ENCODE data around the gene GSN.
A peak's percentile ranks its signal among the peaks of the same experiment; 100 is the strongest.

Gene GSN

DNA sequence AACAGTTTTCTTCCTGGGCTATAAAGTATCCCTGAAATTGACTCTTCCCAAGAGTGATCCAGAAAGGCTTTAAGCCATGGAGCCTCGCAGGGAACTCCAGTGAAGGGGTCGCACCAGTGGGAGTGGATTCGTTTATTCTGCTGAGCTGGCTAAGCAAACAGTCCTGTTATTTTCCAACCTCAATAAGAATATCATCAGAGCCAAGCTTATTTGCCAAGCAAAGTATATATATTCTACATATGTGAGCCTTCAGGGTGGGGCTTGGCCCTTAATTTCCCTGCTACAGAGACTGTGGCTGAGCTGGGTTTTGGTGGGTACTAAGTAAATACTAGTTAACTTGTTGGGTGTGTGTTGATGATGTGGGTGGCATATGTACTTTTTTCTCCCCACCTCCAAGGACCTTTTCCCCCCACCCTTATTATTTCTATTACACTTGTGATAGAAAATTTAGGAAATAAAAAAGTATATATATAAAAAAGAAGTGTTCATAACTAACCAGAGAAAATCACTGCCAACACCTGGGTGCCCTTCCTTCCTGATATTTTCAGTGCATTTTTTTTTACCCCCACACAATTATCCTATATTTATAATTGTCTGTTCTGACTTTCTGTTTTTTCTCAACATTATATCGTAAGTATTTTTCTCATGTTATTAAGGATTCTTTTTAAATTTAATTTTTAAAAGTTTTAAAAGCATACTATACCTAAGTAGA, 5.3 kb downstream of the GSN start:
- DNase-seq: no peak

DNA sequence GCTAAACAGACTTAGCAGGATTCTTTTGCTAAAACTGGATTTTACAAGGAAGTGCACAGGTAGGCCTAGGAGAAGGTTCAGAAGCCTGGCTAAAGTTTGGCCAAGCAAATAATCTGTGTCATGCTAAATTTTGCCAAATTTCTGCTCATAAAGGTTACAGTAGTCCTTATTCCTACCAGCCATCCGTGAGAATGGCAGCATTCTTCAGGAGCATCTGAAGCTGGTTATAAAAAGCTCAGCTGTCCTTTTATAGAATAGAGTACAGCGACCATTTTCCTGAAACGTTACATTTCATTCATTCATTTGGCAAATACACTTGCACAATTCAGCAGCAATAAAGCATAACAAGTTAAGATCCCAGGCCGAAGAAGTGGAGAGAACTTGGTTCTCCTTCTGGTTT, 6.9 kb downstream of the GSN start:
- DNase-seq: no peak

DNA sequence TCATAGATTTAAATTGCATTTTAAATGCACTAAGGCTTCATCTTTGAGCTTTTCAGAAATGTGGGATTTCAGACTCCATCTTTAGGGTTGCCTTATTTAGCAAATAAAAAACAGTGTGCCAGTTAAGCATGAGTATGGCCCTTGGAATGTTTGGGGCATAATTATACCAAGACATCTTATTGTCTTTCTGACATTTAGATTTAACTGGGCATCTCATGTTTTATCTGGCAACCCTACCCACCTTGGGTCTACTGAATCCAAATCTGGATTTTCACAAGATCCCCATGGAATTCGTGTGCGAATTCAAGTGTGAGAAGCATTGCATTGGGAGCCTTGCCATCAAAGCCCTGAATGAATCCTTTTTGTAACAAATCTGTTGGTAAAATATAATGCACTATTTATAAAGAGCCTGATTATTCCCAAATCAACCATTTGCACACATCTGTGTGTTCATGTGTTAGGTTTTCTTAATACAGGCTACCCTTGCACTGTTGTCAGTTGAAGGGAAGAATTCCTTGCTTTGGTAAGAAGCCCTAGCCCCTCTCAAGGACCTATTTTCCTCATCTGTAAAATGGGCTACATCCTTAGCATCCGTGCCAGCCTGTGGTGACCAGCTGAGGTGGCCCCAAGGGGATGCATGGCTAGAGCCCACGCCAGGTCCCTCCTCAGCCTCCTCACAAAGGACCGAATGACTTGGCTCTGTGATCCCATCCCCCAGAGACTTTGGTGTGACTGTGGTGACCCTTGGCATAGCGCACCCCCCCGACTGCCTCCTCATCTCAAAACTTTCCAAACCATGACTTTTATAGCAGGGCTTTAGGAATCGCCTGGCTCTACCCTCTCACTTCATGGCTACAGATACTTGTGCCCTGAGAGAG, 8.1 kb downstream of the GSN start:
- DNase-seq: no peak

DNA sequence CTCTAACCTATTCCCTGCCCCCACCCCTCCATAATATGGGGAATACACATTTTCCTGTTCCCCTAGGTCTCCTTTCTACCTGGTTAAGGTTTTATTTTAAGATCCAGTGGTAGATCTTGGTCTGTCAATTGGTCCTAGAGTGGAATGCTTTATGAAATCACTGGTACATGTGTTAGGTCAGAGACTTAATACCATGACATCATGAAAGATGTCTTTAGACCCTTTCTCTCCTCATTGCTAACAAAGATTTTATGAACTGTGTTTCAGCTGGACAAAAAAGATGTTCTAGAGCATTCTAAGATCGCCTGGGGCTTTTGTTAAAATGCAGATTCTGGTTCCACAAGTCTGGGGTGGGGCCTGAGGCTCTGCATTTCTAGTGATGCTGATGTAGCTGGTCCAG, 9.1 kb downstream of the GSN start:
- DNase-seq: no peak

DNA sequence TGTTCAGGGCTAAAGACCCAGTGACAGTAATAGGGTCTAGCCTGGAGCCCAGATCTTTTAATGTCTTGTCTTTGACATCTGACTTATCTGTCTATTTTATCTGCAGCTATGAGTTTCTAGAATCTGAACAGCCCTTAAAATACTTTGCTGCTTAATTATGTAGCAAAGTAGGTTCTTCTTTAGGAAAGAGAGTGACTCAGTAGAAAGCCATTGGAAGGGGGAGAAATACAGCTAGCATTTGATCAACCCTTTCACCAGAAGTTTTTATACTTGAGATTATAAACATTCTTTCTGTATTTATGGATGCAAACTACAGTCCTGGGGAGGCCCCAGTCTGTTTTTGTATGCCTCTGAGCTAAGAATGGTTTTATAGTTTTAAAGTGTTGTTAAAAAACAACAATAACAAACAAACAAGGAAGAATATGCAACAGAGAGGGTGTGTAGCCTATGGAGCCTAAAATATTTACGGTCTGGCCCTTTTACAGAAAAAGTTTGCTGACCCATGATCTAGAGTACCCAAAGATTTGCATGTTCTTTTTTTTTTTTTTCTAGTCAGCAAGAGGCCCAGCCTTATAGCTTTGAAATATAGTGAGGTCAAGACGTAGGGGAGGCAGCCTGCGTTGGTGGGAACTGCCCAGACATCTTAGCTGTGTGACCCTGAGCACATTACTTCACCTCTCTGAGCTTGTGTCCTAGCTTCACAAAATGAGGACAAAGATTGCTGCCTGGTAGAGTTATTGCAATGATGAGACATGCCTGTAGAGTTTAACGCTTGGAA, 9.7 kb downstream of the GSN start:
- DNase-seq: peak; percentile 84

DNA sequence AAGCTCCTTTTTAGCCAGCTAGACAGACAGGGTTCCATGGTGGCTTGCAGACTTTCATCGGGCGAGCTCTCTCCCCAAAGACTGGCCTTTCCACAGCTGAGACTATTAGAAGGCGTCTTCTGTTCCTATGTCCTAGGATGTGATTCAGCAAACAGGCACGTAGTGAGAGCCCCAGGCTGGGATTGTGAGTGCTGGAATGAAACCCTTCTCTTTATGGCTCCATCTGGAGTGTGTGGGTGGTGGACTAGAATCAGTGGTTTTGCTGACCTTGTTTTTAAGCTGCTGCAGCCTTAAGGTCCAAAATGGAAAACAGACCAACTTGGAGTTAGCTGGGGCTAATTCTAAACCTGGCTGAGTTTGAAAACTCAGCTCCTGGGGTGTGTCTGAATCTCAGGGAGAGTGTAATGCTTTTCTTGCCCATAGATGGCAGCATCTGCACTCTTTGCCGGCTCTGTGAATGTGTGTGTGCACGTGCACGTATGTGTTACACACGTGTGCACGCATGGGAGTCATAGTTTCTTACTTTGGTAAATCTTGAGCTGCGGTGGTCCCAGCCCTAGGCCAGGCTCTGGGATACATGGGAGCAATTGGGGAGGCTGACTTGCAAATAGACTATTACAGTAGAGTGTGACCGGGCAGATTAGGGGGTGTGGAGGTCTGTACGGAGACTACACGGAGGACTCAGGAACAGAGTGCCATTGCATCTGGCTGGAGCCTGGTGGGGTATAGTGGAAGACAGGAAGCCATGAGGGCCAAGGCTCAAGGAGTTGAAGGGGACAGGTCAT, 10.7 kb downstream of the GSN start:
- DNase-seq: peak; percentile 99

DNA sequence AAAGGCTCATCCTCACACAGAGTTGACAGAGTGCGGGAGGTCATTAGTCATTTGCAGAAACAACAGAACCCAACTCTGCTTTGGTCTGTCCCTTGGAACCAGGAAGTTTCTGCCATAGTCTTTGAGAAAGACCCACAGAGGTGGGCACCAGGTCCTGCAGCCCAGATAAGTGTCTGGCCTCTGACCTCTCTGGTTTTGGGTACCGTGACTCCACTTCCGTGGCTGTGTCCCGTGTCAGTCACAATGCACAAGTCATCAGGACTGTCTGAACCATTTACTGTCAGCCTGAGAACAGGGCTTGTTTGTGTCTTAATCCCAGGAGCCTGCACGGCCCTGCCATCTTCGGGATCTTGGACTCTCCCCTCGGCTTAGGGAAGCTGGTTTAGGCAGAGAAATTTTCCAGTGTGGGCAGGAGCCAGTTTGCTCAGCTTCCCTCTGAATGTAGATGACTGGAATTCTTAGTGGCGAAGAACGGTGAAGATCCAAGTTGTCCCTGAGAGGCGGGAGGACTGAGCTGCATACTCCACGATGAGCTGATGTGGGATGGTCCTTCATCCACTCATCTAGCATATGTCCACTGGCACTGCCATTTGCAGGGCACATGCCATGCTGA, 11.9 kb downstream of the GSN start:
- no peak for DNase-seq

DNA sequence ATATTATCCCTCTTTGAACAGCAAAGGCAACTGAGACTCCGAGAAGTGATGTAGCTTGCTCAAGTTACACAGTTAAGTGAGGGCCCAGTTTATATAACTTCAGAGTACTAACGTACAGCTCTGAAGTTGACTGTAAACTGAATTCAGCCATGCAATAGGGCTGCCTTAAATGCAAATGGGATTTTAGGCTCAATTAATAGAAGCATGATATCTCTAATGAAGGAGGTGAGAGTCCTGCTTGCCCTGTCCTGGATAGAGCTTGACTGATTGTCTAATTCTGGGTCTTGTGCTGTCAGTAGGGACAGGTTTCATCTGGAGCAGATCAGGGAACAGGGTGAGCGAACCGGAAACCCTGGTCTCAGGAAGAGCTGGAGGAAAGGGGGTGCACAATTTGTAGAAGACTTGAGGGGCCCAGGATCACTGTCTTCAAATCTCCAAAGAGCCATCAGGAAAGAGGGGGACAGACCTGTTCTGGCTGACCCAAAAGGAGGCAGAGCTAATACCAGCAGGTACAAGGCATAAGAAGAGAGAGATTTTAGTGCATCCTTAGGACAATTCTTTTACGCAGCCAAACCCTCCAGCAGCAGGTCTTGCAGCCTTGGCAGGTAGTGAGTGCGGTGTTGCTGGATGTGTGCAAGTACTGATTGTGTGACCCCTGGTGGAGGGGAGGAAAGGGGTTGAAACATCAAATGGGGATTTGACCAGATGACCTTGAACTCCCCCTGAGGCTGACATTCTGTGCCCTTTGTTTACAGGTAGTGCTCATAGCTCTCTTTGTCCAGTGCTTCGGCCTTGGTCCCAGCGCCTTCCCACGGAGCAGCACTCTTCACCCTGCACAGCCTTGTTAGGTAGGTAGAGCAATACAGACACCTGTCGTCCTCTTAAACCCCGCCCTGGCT, 13.0 kb downstream of the GSN start:
- no peak for DNase-seq

DNA sequence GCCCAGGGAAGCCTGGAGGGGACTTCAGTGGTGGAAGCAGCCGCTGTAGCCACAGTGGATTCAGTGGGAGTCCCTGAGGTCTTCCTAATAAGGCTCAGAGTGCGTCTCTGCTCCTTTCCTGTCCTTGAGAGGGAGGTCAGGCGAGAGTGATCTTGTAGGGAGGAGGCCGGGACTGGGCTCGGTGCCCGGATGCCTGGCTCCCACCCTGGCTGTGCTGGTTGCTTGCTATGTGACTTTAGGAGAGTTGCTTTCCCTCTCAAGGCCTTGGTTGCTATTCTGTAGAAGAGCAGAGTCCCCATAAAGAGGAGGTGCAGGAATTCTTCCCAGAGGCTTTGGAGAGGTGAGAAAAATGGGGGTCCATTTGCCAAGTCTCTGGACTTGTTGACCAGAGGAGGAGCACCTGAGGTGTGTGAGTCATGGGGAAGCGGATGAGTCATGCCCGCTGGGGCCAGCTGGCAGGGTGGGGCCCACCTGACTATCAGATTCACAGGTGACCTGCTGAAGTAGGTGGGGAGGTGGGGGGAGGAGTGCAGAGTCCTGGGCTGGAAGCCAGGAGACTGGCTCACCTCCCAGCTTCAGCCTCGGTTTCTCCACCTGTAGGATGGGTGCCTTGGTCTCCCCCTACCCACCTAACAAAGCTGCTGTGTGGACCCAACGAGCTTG, 13.8 kb downstream of the GSN start:
- DNase-seq: peak; percentile 56

DNA sequence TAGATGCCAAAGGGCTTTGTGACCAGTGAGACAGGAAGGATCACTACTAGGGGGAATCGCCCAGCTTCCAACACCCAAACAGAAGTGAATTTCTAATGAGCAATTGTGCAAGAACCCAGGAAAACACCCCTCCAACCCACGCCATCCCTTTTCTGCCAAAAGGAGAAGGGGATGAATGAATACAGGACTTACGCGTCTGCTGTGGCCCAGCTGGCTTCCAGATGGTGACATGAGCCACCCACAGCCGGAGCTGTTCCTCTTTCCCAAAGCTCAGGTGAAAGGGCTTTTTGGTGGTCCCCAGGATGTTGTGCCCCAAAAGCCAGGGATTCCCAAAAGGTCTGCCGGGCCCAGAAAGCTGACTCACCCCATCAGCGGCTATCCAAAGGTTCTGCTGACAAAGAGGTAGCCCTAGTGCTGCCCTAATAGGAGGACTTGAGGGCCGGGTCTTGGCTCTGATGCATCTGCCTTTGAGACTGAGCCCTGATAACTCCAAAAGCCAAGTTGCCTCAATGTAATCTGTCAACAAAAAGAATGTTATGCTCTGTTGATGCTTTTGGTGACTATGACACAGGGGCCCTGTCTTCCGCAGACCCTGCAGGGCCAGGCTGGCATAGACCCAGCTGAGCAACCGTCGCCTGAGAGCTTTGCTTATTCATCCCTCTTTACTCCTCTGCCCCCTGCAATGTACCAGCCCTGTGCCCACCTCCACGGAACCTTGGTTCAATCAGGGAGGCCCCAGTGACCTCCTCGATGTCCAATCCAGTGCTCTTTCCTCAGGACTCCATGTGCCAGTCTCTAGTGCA, 14.5 kb downstream of the GSN start:
- peak; percentile 61 for DNase-seq

DNA sequence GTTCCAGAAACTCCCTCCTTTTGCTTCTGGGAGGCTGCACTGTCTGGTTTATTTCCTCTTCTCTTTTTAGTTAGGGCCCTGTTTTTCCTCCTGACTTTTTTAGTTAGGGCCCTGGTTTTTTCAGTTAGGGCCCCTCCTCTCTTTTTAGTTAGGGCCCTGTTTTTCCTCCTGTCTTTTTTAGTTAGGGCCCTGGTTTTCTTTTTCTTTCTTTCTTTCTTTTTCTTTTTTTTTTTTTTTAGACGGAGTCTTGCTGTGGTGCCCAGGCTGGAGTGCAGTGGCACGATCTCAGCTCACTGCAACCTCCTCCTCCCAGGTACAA, 15.1 kb downstream of the GSN start:
- no peak for DNase-seq

DNA sequence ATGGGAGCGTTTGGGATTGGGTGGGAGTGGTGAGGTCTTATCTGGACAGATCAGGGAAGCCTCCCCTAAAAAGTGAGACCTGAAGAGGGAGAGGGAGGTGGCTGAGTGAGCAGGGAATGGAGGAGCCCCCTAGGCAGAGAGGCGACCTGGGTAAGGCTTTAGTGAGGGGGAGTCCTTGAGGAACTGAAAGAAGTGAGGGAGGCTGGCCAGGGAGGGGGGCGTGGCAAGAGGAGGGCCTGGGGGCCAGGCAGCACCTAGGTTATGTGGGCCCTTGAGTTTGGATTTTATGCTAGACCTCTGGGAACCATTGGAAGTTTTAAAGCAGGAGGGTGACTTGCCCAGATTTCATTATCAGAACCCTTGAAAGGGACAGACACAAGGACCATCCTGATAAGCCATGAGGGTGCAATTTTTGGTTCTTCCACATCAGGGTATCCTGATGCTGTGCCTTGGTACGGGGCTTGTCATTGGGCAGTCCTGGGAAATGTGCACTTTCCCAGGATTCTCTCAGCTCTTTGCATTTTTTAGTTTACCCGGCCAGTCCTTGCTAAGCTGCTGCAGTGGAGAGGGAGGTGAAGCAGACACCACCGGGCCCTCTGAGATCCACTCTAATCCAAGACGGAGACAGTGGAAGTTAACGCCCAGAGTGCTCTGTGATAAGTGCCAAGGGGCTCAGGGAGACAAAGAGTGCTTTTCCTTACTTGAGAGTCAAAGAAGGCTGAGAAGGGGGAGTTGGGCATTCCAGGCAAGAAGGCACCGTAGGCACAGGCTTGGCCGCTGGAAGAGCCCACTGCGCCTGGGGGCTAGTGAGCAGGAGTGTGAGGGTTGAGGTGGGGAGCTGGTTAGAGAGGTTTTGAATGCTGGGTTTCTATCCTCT, 16.1 kb downstream of the GSN start:
- no peak for DNase-seq

DNA sequence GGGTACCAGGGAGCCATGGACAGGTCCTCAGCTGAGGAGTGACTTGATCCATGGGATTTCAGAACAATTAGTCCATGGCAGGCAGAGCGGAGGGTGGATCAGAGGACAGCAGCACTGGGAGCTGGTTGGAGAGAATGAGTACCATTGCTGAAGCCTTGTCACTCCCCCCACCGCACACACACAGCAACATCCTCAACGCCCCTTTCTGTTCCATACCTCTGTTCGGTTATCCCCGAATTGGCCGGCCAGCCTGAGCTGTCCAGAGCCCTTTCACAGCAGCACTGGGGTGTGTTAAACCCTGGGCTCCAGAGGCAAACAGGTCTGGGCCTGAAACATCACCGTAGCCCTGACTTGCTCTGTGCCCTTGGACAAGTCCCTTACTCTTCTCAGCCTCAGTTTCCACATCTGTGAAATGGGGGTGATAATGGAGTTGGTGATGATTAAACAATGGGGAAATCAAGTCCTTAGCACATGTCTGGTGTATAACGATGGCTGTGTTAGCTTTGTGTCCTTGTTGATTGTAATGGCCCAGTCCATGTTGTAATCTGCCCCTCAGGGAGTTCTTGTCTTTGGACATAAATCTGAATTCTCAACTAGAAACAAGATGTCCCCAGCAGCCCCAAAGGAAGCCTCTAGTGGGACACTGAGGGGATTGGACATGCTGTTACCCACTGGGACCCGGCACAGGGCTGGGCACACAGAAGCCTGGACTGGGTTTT, 16.9 kb downstream of the GSN start:
- no peak for DNase-seq

DNA sequence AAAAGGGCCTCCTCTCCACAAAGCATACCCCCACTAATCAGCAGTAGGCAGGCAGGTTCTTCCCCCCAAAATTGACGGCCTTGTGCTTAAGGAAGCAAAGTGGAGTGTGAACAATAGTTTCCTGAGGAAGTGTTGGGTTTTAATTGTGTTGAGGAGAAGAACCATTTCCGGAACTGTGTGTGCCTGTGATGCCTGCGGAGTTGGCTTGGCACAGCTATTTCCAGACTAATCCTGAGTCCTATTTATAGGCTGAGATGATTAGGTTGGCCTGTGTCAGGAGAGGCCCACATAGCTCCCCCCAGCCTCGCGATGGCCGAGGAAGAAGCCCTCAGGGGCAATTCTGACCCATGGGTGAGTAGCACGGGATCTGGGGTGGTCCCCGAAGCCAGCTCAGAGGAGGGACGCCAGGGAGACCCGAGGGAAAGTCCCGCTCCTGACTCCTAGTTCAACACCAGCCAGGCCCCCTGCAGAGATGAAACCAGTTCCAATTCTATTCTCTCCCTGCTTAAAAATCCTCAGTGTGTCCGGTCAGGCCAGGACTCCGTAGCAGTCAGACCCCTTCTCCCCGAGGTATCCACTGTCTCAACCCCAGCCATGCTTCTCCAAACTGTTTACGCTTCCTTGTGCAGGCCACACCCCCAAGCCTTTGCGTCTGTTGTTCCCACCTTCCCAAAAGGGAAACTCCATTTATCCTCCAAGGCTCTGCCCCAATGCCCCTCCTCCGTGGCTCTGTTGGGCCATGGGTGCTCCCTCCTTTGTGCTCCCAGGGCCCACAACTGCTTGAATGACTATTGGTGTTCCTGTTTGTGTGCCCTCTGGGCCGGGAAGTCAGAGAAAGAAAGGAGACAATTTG, 18.1 kb downstream of the GSN start:
- DNase-seq: peak; percentile 87

DNA sequence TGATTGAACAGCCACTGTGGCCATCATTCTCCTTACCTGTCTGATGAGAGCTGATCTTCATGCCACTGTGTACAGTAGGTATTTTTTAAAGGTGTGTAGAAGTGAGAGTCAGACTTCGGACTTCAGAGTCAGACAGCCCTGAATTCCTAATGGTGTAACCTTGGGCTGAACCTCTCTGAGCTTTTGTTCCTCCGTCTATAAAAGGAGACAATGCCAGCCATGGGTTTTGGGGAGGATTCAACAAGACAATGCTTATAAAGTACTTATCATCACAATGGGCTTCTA, 18.7 kb downstream of the GSN start:
- no peak for DNase-seq

DNA sequence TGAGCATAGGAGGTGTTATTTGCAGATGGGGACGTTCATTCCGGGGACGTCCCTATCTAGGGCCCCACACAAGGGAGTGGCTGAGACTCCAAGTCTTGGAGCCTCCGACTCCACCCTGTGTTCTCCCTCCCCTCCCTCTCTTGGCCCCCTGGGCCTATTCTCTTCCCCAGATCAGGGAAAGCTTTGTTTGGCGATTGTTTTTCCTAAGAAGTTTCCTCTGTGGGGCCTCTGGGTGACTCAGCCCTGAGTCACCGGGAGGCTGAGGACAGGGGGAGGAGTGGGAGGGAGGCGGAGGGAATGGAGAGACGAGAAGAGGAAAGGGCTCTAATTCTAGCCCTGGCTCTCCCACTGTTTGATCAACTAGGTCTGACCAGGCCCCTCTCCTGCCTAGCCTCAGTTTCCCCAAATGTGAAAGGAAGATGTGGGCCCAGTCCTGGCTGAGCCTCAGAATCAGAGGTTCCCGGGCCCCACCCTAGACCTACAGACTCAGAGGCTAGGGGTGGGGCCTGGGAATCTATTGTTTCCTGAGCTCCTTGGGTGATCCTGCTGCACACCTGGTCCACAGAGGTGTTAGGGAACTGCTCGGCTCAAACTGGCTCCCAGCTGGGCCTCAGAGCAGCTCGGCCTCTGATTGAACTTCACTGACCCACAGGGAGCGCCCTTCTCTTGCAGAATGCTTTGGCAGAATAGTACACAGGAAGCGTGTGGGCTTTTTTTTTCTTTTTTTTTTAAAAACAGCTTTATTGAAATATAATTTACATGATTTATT, 19.2 kb downstream of the GSN start:
- peak; percentile 99 for DNase-seq

DNA sequence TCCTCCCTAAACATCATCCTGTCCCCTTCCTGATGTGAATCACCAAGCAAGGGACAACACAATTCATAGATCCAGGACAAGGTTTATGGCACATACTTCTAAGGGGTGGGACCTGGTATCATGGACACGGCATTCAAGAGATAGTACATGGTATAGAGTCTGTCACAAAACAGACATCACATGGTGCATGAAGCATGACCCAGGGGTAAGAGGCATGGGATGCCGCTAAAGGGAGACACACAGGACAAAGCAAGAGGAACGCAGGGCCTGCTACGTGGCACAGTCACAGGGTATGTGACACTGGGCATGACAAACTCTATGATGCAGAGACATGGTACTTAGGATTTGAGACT, 20.7 kb downstream of the GSN start:
- no peak for DNase-seq
